Adipocyte (in vitro differentiated cells): ENCODE data around the gene RASD2.

ENCODE experiments used
- DNase-seq: peaks from one replicate; pipeline ENCODE4 v3.0.0-alpha.2; 2015; ENCODE audit warnings: low read depth
- H3K27me3 ChIP-seq: replicated peaks from 2 replicates; pipeline ENCODE4 v1.7.0; 2013; ENCODE audit warnings: mild to moderate bottlenecking, low read length, moderate library complexity; ENCODE audit not compliant: control insufficient read depth, insufficient read depth
- H3K36me3 ChIP-seq: 2 replicates; pipeline ENCODE4 v1.7.0; 2013; ENCODE audit warnings: low read length, mild to moderate bottlenecking, moderate library complexity; ENCODE audit not compliant: control insufficient read depth, insufficient read depth, severe bottlenecking
- H3K4me1 ChIP-seq: 2 replicates; pipeline ENCODE4 v1.7.0; 2013; ENCODE audit warnings: mild to moderate bottlenecking, low read length, moderate library complexity; ENCODE audit not compliant: control insufficient read depth, insufficient read depth
- H3K4me3 ChIP-seq: 2 replicates; pipeline ENCODE4 v1.7.0; 2013; ENCODE audit warnings: mild to moderate bottlenecking, low read length, moderate library complexity
- H3K9ac ChIP-seq: 2 replicates; pipeline ENCODE4 v1.7.0; 2013; ENCODE audit warnings: mild to moderate bottlenecking, low read length, moderate library complexity
- H3K9me3 ChIP-seq: 2 replicates; pipeline ENCODE4 v1.7.0; 2013; ENCODE audit warnings: mild to moderate bottlenecking, low read length, moderate library complexity; ENCODE audit not compliant: control insufficient read depth

Gene RASD2

GRCh38 chr22:35577799-35578659 lies 37.4 kb downstream of the RASD2 start:
- no peaks in the 10 kb centered on the region for H3K9me3 ChIP-seq
- no peaks in the 10 kb centered on the region for H3K4me1 ChIP-seq
- peaks cover 14% of the 10 kb centered on the region for H3K27me3 ChIP-seq
- no peak overlapping the region for H3K4me3 ChIP-seq
- H3K36me3 ChIP-seq, result no peaks in the 10 kb centered on the region
- no peak overlapping the region for H3K9ac ChIP-seq
- DNase-seq, result no peak

- H3K36me3 ChIP-seq, result no peaks in the 10 kb centered on the region
- H3K9ac ChIP-seq, result no peak overlapping the region
- H3K27me3 ChIP-seq, result peaks cover 14% of the 10 kb centered on the region
- H3K4me3 ChIP-seq, result no peak overlapping the region
- DNase-seq, result no peak
- H3K4me1 ChIP-seq, result no peaks in the 10 kb centered on the region
- no peaks in the 10 kb centered on the region for H3K9me3 ChIP-seq
Observed at GRCh38 chr22:35578836-35579575, 38.4 kb downstream of the RASD2 start.

GRCh38 chr22:35580351-35581022 lies 39.9 kb downstream of the RASD2 start:
- no peaks in the 10 kb centered on the region for H3K4me1 ChIP-seq
- no peaks in the 10 kb centered on the region for H3K36me3 ChIP-seq
- no peaks in the 10 kb centered on the region for H3K27me3 ChIP-seq
- no peak overlapping the region for H3K9ac ChIP-seq
- H3K4me3 ChIP-seq, result no peak overlapping the region
- no peak for DNase-seq
- H3K9me3 ChIP-seq, result no peaks in the 10 kb centered on the region

DNA sequence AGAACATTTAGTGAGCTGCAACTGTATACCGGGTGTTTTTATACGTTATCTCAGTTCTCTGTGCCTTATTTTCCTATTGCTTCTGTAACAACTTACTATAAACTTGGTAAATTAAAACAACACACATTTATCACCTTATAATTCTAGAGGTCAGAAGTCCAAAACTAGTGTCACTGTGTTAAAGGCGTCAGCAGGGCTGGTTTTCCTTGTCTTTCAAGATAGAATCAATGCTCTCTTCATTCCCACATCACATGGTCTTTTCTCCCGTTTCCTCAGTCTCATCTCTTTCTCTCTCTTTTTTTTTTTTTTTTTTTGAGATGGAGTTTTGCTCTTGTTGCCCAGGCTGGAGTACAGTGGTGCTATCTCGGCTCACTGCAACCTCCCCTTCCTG lies 40.4 kb downstream of the RASD2 start:
- Histone ChIP-seq H3K4me1 (no peaks in the 10 kb centered on the region), H3K27me3 (no peaks in the 10 kb centered on the region), H3K4me3 (no peak overlapping the region), H3K9me3 (no peaks in the 10 kb centered on the region), H3K36me3 (no peaks in the 10 kb centered on the region), H3K9ac (no peak overlapping the region)
- DNase-seq, result no peak

- H3K9me3 ChIP-seq, result peaks cover 4% of the 10 kb centered on the region
- H3K4me3 ChIP-seq, result no peak overlapping the region
- H3K27me3 ChIP-seq, result no peaks in the 10 kb centered on the region
- peaks cover 3% of the 10 kb centered on the region for H3K4me1 ChIP-seq
- H3K36me3 ChIP-seq, result no peaks in the 10 kb centered on the region
- no peak overlapping the region for H3K9ac ChIP-seq
- no peak for DNase-seq
Observed at GRCh38 chr22:35582218-35582860, 41.7 kb downstream of the RASD2 start.

- peak; percentile 77 for DNase-seq
- Histone ChIP-seq H3K4me3 (no peak overlapping the region), H3K9me3 (peaks cover 4% of the 10 kb centered on the region), H3K27me3 (no peaks in the 10 kb centered on the region), H3K4me1 (peaks cover 11% of the 10 kb centered on the region), H3K36me3 (no peaks in the 10 kb centered on the region), H3K9ac (no peak overlapping the region)
Observed at GRCh38 chr22:35582861-35583670, 42.4 kb downstream of the RASD2 start.

- H3K9ac ChIP-seq, result no peak overlapping the region
- peaks cover 28% of the 10 kb centered on the region for H3K4me1 ChIP-seq
- peaks cover 4% of the 10 kb centered on the region for H3K9me3 ChIP-seq
- no peak for DNase-seq
- H3K27me3 ChIP-seq, result no peaks in the 10 kb centered on the region
- no peaks in the 10 kb centered on the region for H3K36me3 ChIP-seq
- H3K4me3 ChIP-seq, result no peak overlapping the region
Observed at GRCh38 chr22:35586771-35587170, 46.1 kb downstream of the RASD2 start.

DNA sequence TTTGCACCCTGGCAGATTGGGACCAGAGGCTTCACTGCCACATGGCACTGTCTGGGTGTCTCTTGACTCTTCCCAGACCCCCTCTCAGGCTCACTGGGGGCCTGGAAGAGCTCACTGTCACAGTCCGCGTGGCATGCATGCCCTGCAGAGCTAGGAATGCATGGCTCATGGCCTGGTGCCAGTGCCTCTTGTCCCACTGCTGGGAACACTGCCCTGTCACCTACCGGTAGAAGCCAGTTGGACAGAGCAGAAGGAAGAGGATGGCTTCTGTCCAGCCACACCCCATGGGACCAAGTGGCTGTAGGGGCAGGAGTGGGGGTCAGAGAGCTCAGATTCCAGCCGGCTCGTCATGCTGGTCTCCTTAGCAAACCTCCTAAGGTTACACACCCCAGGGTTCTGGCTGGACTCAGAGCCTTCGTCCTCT lies 46.8 kb downstream of the RASD2 start:
- H3K27me3 ChIP-seq, result no peaks in the 10 kb centered on the region
- H3K9ac ChIP-seq, result no peak overlapping the region
- peaks cover 35% of the 10 kb centered on the region for H3K4me1 ChIP-seq
- H3K36me3 ChIP-seq, result no peaks in the 10 kb centered on the region
- H3K4me3 ChIP-seq, result no peak overlapping the region
- peaks cover 4% of the 10 kb centered on the region for H3K9me3 ChIP-seq
- no peak for DNase-seq

DNA sequence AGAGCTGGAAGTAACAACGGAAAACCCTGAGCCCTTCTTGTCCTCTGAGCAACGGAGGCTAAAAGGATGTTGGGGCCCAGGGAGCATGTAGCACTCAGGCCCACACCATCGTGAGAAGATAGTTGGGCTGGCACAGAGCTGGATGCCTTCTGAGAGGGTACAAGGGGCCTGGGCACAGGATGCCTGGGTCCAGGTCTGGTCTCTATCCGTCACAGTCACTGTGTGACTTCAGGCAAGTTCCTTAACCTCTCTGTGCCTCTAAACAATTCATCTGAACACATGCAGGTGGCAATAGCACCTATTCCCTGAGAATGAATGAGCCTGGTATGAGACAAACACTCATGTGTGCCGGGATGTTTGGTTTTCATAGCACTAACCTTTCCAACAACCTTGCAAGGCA lies 47.3 kb downstream of the RASD2 start:
- Histone ChIP-seq H3K9ac (no peak overlapping the region), H3K36me3 (no peaks in the 10 kb centered on the region), H3K27me3 (no peaks in the 10 kb centered on the region), H3K9me3 (peaks cover 4% of the 10 kb centered on the region), H3K4me1 (peaks cover 39% of the 10 kb centered on the region), H3K4me3 (no peak overlapping the region)
- no peak for DNase-seq

DNA sequence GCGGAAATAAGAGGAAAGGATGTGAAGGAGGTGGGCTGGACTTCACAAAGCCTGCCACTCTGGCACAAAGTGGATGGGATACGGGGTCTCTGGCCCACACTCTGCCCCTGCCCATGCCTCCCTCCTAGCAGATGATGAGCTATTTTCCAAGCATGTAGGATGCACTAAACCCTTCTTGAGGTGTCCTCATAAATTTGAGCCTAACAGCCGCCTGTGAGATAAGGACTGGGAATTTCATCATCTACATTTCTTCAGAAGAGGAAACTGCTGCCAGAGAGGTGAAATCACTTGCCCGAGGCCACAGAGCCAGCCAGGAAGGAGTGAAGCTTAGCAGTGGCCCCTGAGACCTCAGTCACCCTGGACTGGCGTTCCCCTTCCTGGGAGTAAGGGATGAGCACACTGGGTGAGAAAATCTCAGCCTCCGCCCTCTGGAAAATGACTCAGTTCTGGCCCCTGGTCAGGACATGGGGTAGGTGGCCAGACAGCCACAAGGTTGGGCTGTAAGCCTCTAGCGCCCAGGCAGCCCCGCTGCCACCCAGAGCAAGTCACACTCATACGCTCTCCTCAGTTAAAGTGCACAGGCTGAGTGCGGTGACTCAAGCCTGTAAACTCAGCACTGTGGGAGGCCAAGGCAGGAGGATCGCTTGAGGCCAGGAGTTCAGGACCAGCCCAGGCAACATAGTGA lies 48.6 kb downstream of the RASD2 start:
- Histone ChIP-seq H3K27me3 (no peaks in the 10 kb centered on the region), H3K9me3 (peaks cover 4% of the 10 kb centered on the region), H3K4me1 (peaks cover 40% of the 10 kb centered on the region), H3K4me3 (no peak overlapping the region), H3K9ac (no peak overlapping the region), H3K36me3 (no peaks in the 10 kb centered on the region)
- peak; percentile 82 for DNase-seq
